Neutrophil (primary cell): ENCODE data around the gene MICOS13.

Experiments
- H3K27ac ChIP-seq: fragments of 200-600 bp; sonication (generic); 2 replicates; pipeline ENCODE4 v1.5.1; 2016; ENCODE audit warnings: mild to moderate bottlenecking, moderate library complexity
- H3K27me3 ChIP-seq: fragments of 200-600 bp; sonication (generic); 2 replicates; pipeline ENCODE4 v1.6.0; 2016; ENCODE audit warnings: mild to moderate bottlenecking
- H3K36me3 ChIP-seq: fragments of 200-600 bp; sonication (generic); 2 replicates; pipeline ENCODE4 v1.5.1; 2017
- H3K4me1 ChIP-seq, 2 experiments: fragments of 200-600 bp in 1 of 2; sonication (generic) in 1 of 2; 1 replicate in 1 of 2; 2 replicates in 1 of 2; pipeline versions ENCODE4 v1.5.1 to v1.6.1; 2013 to 2016; ENCODE audit warnings: low read depth in 1 of 2, low read length in 1 of 2, mild to moderate bottlenecking in 1 of 2, moderate library complexity in 1 of 2; ENCODE audit not compliant: control insufficient read depth in 1 of 2, insufficient read depth in 1 of 2
- H3K4me3 ChIP-seq, 2 experiments: fragments of 200-600 bp in 1 of 2; sonication (generic) in 1 of 2; 1 replicate in 1 of 2; 2 replicates in 1 of 2; pipeline ENCODE4 v1.5.1; 2013 to 2016; ENCODE audit warnings: low read depth in 1 of 2, low read length in 1 of 2, mild to moderate bottlenecking in 1 of 2, moderate library complexity in 1 of 2
- H3K9me3 ChIP-seq: fragments of 200-600 bp; sonication (generic); 2 replicates; pipeline ENCODE4 v1.5.1; 2016
- CTCF ChIP-seq: fragments of 200-600 bp; sonication (generic); IDR thresholded peaks from 2 replicates; pipeline ENCODE4 v1.5.1; 2016; ENCODE audit warnings: antibody characterized with exemption

The MICOS13 gene

DNA sequence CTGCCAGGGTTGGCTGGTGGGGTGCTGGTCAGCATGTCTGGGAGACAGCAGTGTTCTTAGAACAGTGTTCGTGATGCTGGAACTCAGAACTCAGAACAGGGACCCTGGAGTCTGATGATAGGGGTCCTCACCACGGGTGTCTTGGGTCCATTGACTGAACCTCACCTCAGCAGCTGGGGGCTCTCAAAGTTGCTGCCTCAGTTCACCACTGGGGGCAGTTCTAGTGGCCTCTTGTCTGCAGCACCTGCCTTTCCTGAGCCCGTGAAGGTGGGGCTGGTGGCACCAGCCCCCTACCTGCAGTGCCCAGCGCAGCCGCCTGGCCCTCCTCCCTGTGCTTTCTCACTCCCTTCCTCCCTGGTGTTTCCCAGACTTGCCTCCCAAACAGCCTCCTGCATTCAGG is 29.0 kb downstream of the MICOS13 start:
- Histone ChIP-seq H3K36me3 (peaks cover 92% of the 10 kb centered on the region), H3K4me1 (no peaks in the 10 kb centered on the region), H3K9me3 (no peaks in the 10 kb centered on the region), H3K4me3 (no peak overlapping the region), H3K27ac (no peak overlapping the region), H3K27me3 (no peaks in the 10 kb centered on the region)
- TF ChIP-seq CTCF: no peak

DNA sequence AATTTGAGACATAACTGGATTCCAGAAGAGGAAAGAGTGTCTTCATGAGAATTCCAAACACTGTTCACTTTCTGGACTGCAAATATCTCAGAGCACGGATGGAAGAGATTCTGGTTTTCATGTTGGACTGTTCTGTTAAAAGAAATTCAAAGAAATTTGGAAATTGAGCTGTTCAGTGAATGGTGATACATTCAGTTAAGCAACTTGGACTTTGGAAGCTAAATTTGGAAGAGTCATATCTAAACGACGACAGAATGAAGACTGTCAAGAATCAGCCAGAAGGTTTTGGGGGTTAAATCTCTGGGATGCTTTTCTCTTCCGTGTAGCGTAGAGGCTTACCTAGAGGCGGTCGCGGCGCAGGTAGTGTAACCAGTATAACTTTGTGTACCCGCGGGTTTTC is 31.9 kb downstream of the MICOS13 start:
- no peaks in the 10 kb centered on the region for H3K9me3 ChIP-seq
- no peak overlapping the region for H3K4me3 ChIP-seq
- no peak for TF ChIP-seq CTCF
- H3K4me1 ChIP-seq: no peaks in the 10 kb centered on the region
- H3K27me3 ChIP-seq: no peaks in the 10 kb centered on the region
- no peak overlapping the region for H3K27ac ChIP-seq
- H3K36me3 ChIP-seq: peaks cover 85% of the 10 kb centered on the region

- H3K9me3 ChIP-seq: no peaks in the 10 kb centered on the region
- TF ChIP-seq CTCF: no peak
- no peak overlapping the region for H3K27ac ChIP-seq
- no peak overlapping the region for H3K4me3 ChIP-seq
- H3K27me3 ChIP-seq: no peaks in the 10 kb centered on the region
- H3K4me1 ChIP-seq: no peaks in the 10 kb centered on the region
- peaks cover 83% of the 10 kb centered on the region for H3K36me3 ChIP-seq
Observed at GRCh38 chr19:5646703-5647102, 33.6 kb downstream of the MICOS13 start.

GRCh38 chr19:5645409-5645808 is 34.9 kb downstream of the MICOS13 start:
- H3K27me3 ChIP-seq: no peaks in the 10 kb centered on the region
- no peak overlapping the region for H3K27ac ChIP-seq
- no peaks in the 10 kb centered on the region for H3K4me1 ChIP-seq
- no peaks in the 10 kb centered on the region for H3K9me3 ChIP-seq
- no peak for TF ChIP-seq CTCF
- peaks cover 78% of the 10 kb centered on the region for H3K36me3 ChIP-seq
- no peak overlapping the region for H3K4me3 ChIP-seq

DNA sequence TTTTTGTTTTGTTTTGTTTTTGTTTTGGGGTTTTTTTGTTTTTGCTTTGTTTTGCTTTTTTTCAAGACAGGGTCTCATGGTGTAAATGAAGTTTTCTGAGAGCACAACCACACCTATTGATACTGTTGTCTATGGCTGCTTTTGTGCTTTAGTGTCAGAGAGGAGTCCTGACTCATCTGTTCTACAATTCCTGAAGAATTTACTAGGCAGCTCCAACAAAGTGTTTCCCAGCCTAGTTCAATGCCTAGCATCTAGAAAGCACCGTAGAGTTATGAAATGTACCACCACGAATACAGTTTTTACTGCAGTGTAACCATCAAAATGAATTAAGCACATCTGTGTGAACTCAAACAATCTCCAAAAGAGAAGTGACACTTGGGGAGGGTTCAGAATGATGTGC is 36.3 kb downstream of the MICOS13 start:
- H3K36me3 ChIP-seq: peaks cover 73% of the 10 kb centered on the region
- H3K27ac ChIP-seq: no peak overlapping the region
- no peak overlapping the region for H3K4me3 ChIP-seq

More for the DNA sequence above, 36.3 kb downstream of the MICOS13 start:
- Histone ChIP-seq H3K9me3 (no peaks in the 10 kb centered on the region), H3K27me3 (no peaks in the 10 kb centered on the region), H3K4me1 (peaks cover 0 to under 1% of the 10 kb centered on the region in 2 experiments)
- no peak for TF ChIP-seq CTCF
